A673 (cell line): Measurements from ENCODE around the gene ADGB. TPM values are rescaled to one million over a fixed set of nuclear protein-coding genes. Genes with fewer than 3 reads are reported as not detected.

Source experiments
- BruUV-seq: library from RNA; stranded (reverse); fragments of 400-500 nt; replicated peaks from 2 replicates; lab custom pipeline; 2021; lab: Mats Ljungman, UMichigan
- CTCF ChIA-PET: fragments of 300-600 bp; sonication (Branson Sonifier 250); formaldehyde crosslinking; loops from one replicate; lab custom pipeline; 2022; ENCODE audit warnings: antibody characterized with exemption; lab: Charles Lee
- POLR2A ChIA-PET: fragments of 300-600 bp; sonication (Branson Sonifier 250); formaldehyde crosslinking; loops from one replicate; lab custom pipeline; 2022; ENCODE audit warnings: antibody characterized with exemption; ENCODE audit not compliant: low non-redundant PET; lab: Charles Lee
- DNase-seq: peaks from one replicate; pipeline ENCODE4 v3.0.0-alpha.2; 2015; ENCODE audit warnings: low spot score
- H3K27ac ChIP-seq: fragments of 200-600 bp; sonication (generic); 2 replicates; pipeline ENCODE4 v1.5.1; 2016; ENCODE audit warnings: mixed run types, low read depth, mild to moderate bottlenecking, mixed read lengths, antibody characterized with exemption, low read length; ENCODE audit not compliant: poor library complexity, severe bottlenecking
- H3K27me3 ChIP-seq: fragments of 200-600 bp; sonication (generic); replicated peaks from 2 replicates; pipeline ENCODE4 v1.6.1; 2017; ENCODE audit warnings: mixed run types, low read depth, mild to moderate bottlenecking, mixed read lengths, antibody characterized with exemption, low read length; ENCODE audit not compliant: insufficient read depth, poor library complexity
- H3K36me3 ChIP-seq: fragments of 200-600 bp; sonication (generic); 2 replicates; pipeline ENCODE4 v1.6.1; 2016; ENCODE audit warnings: mixed run types, mild to moderate bottlenecking, mixed read lengths, antibody characterized with exemption, low read length; ENCODE audit not compliant: insufficient read depth, poor library complexity, severe bottlenecking
- H3K4me1 ChIP-seq: fragments of 200-600 bp; sonication (generic); 2 replicates; pipeline ENCODE4 v1.6.1; 2017; ENCODE audit warnings: mixed run types, mild to moderate bottlenecking, mixed read lengths, antibody characterized with exemption, low read length; ENCODE audit not compliant: insufficient read depth, poor library complexity, severe bottlenecking
- H3K4me3 ChIP-seq: fragments of 200-600 bp; sonication (generic); 2 replicates; pipeline ENCODE4 v1.5.1; 2016; ENCODE audit warnings: low read depth, mixed run types, mild to moderate bottlenecking, mixed read lengths, low read length; ENCODE audit not compliant: poor library complexity, severe bottlenecking
- H3K9me3 ChIP-seq: fragments of 200-600 bp; sonication (generic); 2 replicates; pipeline ENCODE4 v1.6.1; 2016; ENCODE audit warnings: mixed run types, low read depth, mild to moderate bottlenecking, mixed read lengths, antibody characterized with exemption, low read length; ENCODE audit not compliant: poor library complexity, severe bottlenecking
- EZH2 ChIP-seq: fragments of 200-600 bp; sonication (generic); IDR thresholded peaks from 2 replicates; pipeline ENCODE4 v1.6.1; 2017; ENCODE audit warnings: borderline replicate concordance, low read depth, mild to moderate bottlenecking, mixed read lengths, antibody characterized with exemption, low read length; ENCODE audit not compliant: poor library complexity, severe bottlenecking
- intact Hi-C: fragments of 100-400 bp; cut with micrococcal nuclease; formaldehyde crosslinking; loops from one replicate; pipeline ENCODE4 v1.10.0; 2022; ENCODE audit not compliant: unreplicated experiment
- total RNA-seq: library from RNA; stranded (reverse); gene quantifications from 2 replicates; pipeline ENCODE4 v1.2.3, GENCODE V29; 2021
- TF ChIP-seq, protein P1 (sequence below): fragments of 300-800, 200-600 bp; sonication (generic); conservative IDR thresholded peaks from 2 replicates; pipeline ENCODE4 v1.5.1; 2017; ENCODE audit warnings: low read depth, mild to moderate bottlenecking, antibody characterized with exemption, low read length, moderate library complexity, mixed read lengths

The ADGB gene
- total RNA-seq, 1 experiment from 2014 or later, result not detected

DNA sequence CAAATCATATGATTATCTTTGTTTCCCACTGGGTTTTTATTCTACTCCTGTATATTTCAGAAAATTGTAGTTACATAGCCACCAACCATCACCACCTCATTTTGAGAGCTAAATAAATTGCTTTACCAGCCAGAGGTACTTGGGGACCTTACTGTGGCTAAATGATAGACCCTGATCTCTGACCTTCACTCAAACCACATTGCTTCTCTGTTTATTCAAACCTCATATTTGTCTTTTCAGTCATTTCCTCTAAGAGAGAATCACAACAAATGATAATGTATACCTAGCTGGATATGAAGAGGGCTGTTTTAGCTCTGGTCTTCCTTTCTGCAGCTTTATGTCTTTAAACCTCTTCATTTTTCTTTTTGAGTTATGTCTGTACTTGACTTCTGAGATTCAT, 142.8 kb downstream of the ADGB start:
- CTCF ChIA-PET, result no interaction called here
- Histone ChIP-seq H3K4me3 (no peak overlapping the region), H3K27ac (no peak overlapping the region), H3K4me1 (no peaks in the 10 kb centered on the region), H3K27me3 (no peaks in the 10 kb centered on the region), H3K9me3 (no peaks in the 10 kb centered on the region), H3K36me3 (no peaks in the 10 kb centered on the region)
- no peak for TF ChIP-seq EZH2
- TF ChIP-seq, protein P1, sequence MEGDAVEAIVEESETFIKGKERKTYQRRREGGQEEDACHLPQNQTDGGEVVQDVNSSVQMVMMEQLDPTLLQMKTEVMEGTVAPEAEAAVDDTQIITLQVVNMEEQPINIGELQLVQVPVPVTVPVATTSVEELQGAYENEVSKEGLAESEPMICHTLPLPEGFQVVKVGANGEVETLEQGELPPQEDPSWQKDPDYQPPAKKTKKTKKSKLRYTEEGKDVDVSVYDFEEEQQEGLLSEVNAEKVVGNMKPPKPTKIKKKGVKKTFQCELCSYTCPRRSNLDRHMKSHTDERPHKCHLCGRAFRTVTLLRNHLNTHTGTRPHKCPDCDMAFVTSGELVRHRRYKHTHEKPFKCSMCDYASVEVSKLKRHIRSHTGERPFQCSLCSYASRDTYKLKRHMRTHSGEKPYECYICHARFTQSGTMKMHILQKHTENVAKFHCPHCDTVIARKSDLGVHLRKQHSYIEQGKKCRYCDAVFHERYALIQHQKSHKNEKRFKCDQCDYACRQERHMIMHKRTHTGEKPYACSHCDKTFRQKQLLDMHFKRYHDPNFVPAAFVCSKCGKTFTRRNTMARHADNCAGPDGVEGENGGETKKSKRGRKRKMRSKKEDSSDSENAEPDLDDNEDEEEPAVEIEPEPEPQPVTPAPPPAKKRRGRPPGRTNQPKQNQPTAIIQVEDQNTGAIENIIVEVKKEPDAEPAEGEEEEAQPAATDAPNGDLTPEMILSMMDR, result no peak
- DNase-seq, result no peak
- intact Hi-C loops, result no loop called here
- no TSS peak for BruUV-seq
- POLR2A ChIA-PET, result no interaction called here

DNA sequence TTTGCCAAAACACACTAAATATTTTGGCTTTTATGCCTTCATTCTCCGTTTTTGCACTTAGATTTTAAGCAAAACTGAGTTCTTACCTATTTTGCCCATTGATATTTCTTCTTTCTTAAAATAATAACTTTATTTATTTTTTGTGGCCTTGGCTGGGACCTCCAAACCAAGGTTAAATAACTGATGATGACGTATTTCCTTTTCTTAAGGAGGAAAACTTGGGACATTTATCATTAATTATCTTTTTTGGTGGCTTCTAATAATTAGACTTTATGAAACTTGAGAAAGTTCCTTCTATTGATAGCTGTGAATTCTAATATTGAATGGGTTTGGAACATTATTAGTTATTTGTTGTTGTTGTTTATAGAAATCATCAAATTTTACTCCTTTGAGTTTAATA, 154.5 kb downstream of the ADGB start:
- intact Hi-C loops, result no loop called here
- BruUV-seq, result no TSS peak
- Histone ChIP-seq H3K9me3 (no peaks in the 10 kb centered on the region), H3K27ac (no peak overlapping the region), H3K4me1 (no peaks in the 10 kb centered on the region), H3K27me3 (no peaks in the 10 kb centered on the region), H3K36me3 (no peaks in the 10 kb centered on the region), H3K4me3 (no peak overlapping the region)
- no peak for DNase-seq
- ChIA-PET CTCF (no interaction called here), POLR2A (no interaction called here)
- TF ChIP-seq, protein P1, result no peak
- no peak for TF ChIP-seq EZH2

- BruUV-seq, result no TSS peak
- H3K36me3 ChIP-seq, result no peaks in the 10 kb centered on the region
- no peaks in the 10 kb centered on the region for H3K9me3 ChIP-seq
- TF ChIP-seq EZH2, result no peak
- TF ChIP-seq, protein P1, result no peak
- no peak overlapping the region for H3K4me3 ChIP-seq
- H3K27me3 ChIP-seq, result no peaks in the 10 kb centered on the region
- no peak for DNase-seq
- H3K4me1 ChIP-seq, result no peaks in the 10 kb centered on the region
- no peak overlapping the region for H3K27ac ChIP-seq
- intact Hi-C loops, result no loop called here
- ChIA-PET POLR2A (interaction anchor here (1.0 kb wide), 1 partner anchor 861 kb away, joined by 3 read pairs; no protein-coding TSS in a partner anchor), CTCF (no interaction called here)
These were observed 168.9 kb downstream of the ADGB start for GRCh38 chr6:146767632-146768031.
